ENCODE measurements around the gene GRIK2. TPM values are rescaled to one million over a fixed set of nuclear protein-coding genes. Genes with fewer than 3 reads are reported as not detected.

Gene GRIK2
- total and polyA plus RNA-seq, 2 of the 4 experiments (the other 2 are of a cell fraction): 8.2 to 15.2 TPM

DNA sequence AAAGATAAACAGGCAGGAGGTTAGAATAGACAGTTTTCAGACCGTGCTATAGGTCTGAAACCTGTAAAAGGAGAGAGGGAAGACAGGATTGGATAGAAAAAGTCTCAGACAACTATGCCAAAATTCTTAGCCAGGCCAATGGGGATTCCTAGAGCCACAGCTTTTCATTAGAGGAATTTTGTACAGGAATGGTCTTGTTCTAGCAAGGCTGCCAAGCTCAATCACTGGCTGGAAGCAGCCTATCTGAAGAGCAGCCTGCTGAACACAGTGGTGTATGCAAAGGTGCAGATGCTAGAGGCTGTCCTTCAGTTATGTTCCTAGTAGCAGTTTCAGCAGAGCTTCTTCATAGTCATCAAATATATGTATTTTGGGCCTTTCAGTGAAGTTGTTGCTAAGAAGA lies 313.1 kb downstream of the GRIK2 start:
- no peak overlapping the region for H3K9ac ChIP-seq (ENCODE audit: low read depth, low read length)
- TF ChIP-seq MAZ (IDR thresholded peaks at IDR 0.05; ENCODE audit: borderline replicate concordance, low read depth, low read length) (no peak), FOS (IDR thresholded peaks at IDR 0.05; ENCODE audit: low read depth, low read length) (no peak), SMC3 (IDR thresholded peaks at IDR 0.05; ENCODE audit: low read depth, low read length) (no peak), RCOR1 (IDR thresholded peaks at IDR 0.05; ENCODE audit: insufficient replicate concordance, low read length) (no peak), MXI1 (IDR thresholded peaks at IDR 0.05; ENCODE audit: borderline replicate concordance, low read depth, low read length) (no peak), CHD1 (IDR thresholded peaks at IDR 0.05; ENCODE audit: low read depth, low read length) (no peak), POLR2A (IDR thresholded peaks at IDR 0.05; ENCODE audit: low read depth, low read length) (no peak)
- TF ChIP-seq, protein P1, sequence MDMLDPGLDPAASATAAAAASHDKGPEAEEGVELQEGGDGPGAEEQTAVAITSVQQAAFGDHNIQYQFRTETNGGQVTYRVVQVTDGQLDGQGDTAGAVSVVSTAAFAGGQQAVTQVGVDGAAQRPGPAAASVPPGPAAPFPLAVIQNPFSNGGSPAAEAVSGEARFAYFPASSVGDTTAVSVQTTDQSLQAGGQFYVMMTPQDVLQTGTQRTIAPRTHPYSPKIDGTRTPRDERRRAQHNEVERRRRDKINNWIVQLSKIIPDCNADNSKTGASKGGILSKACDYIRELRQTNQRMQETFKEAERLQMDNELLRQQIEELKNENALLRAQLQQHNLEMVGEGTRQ (IDR thresholded peaks at IDR 0.05; ENCODE audit: low read depth, low read length): no peak
- no peak overlapping the region for H3K56ac ChIP-seq (ENCODE audit: extremely low read depth, insufficient read depth, low read length)
- no peak overlapping the region for H2BK120ac ChIP-seq (ENCODE audit: low read depth, low read length)
- no peak overlapping the region for H3K27ac ChIP-seq (ENCODE audit: insufficient read depth, low read length)
- intact Hi-C loops (cut with micrococcal nuclease): no loop called here
- no peak overlapping the region for H3K4ac ChIP-seq (ENCODE audit: low read depth, low read length)
- no peaks in the 10 kb centered on the region for H4K20me1 ChIP-seq (ENCODE audit: insufficient read depth, low read length)
- no peak overlapping the region for H4K8ac ChIP-seq (ENCODE audit: low read depth in 2 of 2, low read length in 2 of 2)
- H2BK5ac ChIP-seq (ENCODE audit: low read depth, low read length, poor library complexity, severe bottlenecking): no peak overlapping the region
- no peak overlapping the region for H2AK9ac ChIP-seq (replicated peaks; ENCODE audit: low read depth, low read length, poor library complexity)
- no peak overlapping the region for H3K18ac ChIP-seq (ENCODE audit: low read depth, low read length)
- no peak overlapping the region for H4K91ac ChIP-seq (ENCODE audit: insufficient read depth, low read depth, low read length)
- ATAC-seq (ENCODE audit: low read depth) (no peak; the same call in 1 of the 2 replicates), DNase-seq (no peak)
- no peaks in the 10 kb centered on the region for H3K4me1 ChIP-seq (ENCODE audit: control insufficient read depth, insufficient read depth, low read length)
- ChIA-PET CTCF (interaction anchor here (0.5 kb wide), 1 partner anchor 44 kb away, joined by 3 read pairs; no protein-coding TSS in a partner anchor), POLR2A (ENCODE audit: unreplicated experiment) (no interaction called here)
- no peak overlapping the region for H3K14ac ChIP-seq (replicated peaks; ENCODE audit: low read depth, low read length)
- BruUV-seq (replicated peaks): no TSS peak
- H3K27me3 ChIP-seq (ENCODE audit: control insufficient read depth, insufficient read depth, low read length): no peaks in the 10 kb centered on the region
- WGBS, 2 experiments (ENCODE audit: extremely low coverage in 2 of 2, insufficient read length in 1 of 2): 67% methylated on average over 1 of the region's 1 CpG; no CpG with 5 or more reads in 1 of the 2 experiments
- no peaks in the 10 kb centered on the region for H3K9me1 ChIP-seq (ENCODE audit: insufficient read depth, low read length)
- H2AFZ ChIP-seq (replicated peaks; ENCODE audit: low read length, poor library complexity): no peak overlapping the region
- H3K4me3 ChIP-seq (ENCODE audit: insufficient read depth, low read depth, low read length): no peak overlapping the region
- H4K5ac ChIP-seq (ENCODE audit: low read depth, low read length): no peak overlapping the region
- H3K9me3 ChIP-seq (ENCODE audit: control insufficient read depth, insufficient read depth, low read length): no peaks in the 10 kb centered on the region
- in situ Hi-C loops (cut with MboI; ENCODE audit: low sequenced_read_pairs): no loop called here
- no peak overlapping the region for H2BK15ac ChIP-seq (ENCODE audit: low read depth, low read length)
- dilution Hi-C loops (cut with HindIII; ENCODE audit: low sequenced_read_pairs, unreplicated experiment): no loop called here
- no peak overlapping the region for H3K4me2 ChIP-seq (ENCODE audit: low read depth, low read length)
- H2BK20ac ChIP-seq (ENCODE audit: low read depth, low read length): no peak overlapping the region
- H2AK5ac ChIP-seq (ENCODE audit: low read depth, low read length): no peak overlapping the region
- no peaks in the 10 kb centered on the region; a peak in 1 of 4 replicates for H3K79me1 ChIP-seq (ENCODE audit: low read depth in 1 of 2, low read length in 2 of 2)
- no peaks in the 10 kb centered on the region for H3K36me3 ChIP-seq (ENCODE audit: control insufficient read depth, insufficient read depth, low read length)
- H3K23ac ChIP-seq (ENCODE audit: low read depth, low read length): no peak overlapping the region

All from IMR-90 (cell line).